Right lobe of liver (tissue), 6 donors: ENCODE data around the gene AGK. TPM values are rescaled to one million over a fixed set of nuclear protein-coding genes. Genes with fewer than 3 reads are reported as not detected.

Experiments used
- ATAC-seq, 4 donors: fragments of 200-7000 bp; cut with Tn5 transposase; one replicate each; pipeline ENCODE4 v1.9.1; 2020; ENCODE audit warnings: mild to moderate bottlenecking in 4 of 4, moderate library complexity in 4 of 4
- DNase-seq, 3 donors: peaks; one replicate each; pipeline ENCODE4 v3.0.0-alpha.2; 2020
- H3K27ac ChIP-seq, 3 donors: fragments of 200-600 bp; one replicate each; pipeline ENCODE4 v1.8.0; 2022
- H3K27me3 ChIP-seq, 2 donors: fragments of 200-600 bp; one replicate each; pipeline ENCODE4 v1.8.0; 2022
- H3K36me3 ChIP-seq, 4 donors: fragments of 200-600 bp; sonication (generic) in 1 of 4; one replicate each; pipeline versions ENCODE4 v1.5.1 to v1.8.0; 2017 to 2022; ENCODE audit warnings: control low read depth in 1 of 4
- H3K4me1 ChIP-seq, 4 donors: fragments of 200-600 bp; sonication (generic) in 1 of 4; one replicate each; pipeline versions ENCODE4 v1.5.1 to v1.8.0; 2017 to 2022; ENCODE audit warnings: control low read depth in 1 of 4
- H3K4me3 ChIP-seq, 3 donors: fragments of 200-600 bp; one replicate each; pipeline ENCODE4 v1.8.0; 2022
- H3K9me3 ChIP-seq, 4 donors: fragments of 200-600 bp; sonication (generic) in 1 of 4; one replicate each; pipeline versions ENCODE4 v1.5.1 to v1.8.0; 2017 to 2022; ENCODE audit warnings: control low read depth in 1 of 4
- POLR2A ChIP-seq: fragments of 450-650 bp; IDR thresholded peaks from one replicate; pipeline ENCODE4 v1.6.1; 2017; ENCODE audit warnings: antibody characterized with exemption, mild to moderate bottlenecking
- WGBS: methylation state at CpG from one replicate; pipeline ENCODE4 v1.1.6; 2018; ENCODE audit warnings: low coverage, low lambda C conversion rate; ENCODE audit not compliant: insufficient coverage; ENCODE audit errors: missing lambda C conversion rate; 5-methylcytosine and 5-hydroxymethylcytosine counted together
- intact Hi-C, 2 donors: fragments of 100-400 bp; cut with DNase I; formaldehyde crosslinking; loops; one replicate each; pipeline versions ENCODE4 v1.11.2 to v1.14.1; 2022
- total RNA-seq, 6 experiments: library from RNA; depleted of rRNA in 2 of 6; stranded (reverse); fragments of >200 nt in 2 of 6; fragmentation: NEBNext Ultra II Directional in 3 of 6; extraction: Animal tissue kit (Norgen Biotek cat#: 25700) in 3 of 6; gene quantifications; one replicate each; pipeline versions ENCODE4 v1.1.0 to v1.2.4, GENCODE V29; 2016 to 2023
- TF ChIP-seq, protein P1 (sequence below), 4 donors: fragments of 200-600 bp in 3 of 4; fragments of 450-650 bp in 1 of 4; IDR thresholded peaks; one replicate each; pipeline versions ENCODE4 v1.5.1 to v1.8.0; 2016 to 2022; ENCODE audit warnings: antibody characterized with exemption in 4 of 4, mild to moderate bottlenecking in 2 of 4
- donor health status: DM: no; HTN: yes; CAD: no.
- donor health status: DM: no; HTN: no; CAD: no.
- donor health status: DM: no; HTN: no; CAD: no.
- donor health status: DM: no; HTN: yes; CAD: no.
- donor health status: DM: no; HTN: yes; CAD: no.

AGK gene
- total RNA-seq, 6 experiments from 2014 or later: 9.3 to 19.2 (median 12.0) TPM

DNA sequence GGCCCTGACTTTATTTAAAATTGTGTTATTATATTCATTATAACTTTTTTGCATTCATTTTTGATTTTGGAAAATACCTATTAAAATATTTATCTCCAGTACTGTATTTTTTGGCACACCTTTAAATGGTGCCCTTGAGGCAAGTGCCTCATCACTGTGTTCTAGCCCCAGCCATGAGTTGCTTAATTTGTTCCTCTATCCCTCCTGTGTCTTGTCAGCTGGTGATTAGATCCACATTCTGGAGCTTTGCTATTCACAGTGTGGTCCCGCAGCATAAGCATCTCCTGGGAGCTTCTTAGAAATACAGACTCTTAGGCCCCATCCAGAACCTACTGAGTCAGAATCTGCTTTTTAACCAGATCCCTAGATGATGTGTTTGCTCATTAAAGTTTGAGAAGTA is 19.8 kb downstream of the AGK start:
- Histone ChIP-seq H3K27ac (no peak overlapping the region), H3K36me3 (no peaks in the 10 kb centered on the region), H3K4me1 (no peaks in the 10 kb centered on the region), H3K9me3 (peaks cover 0 to 2% (median 0%) of the 10 kb centered on the region in 4 donors), H3K4me3 (no peak overlapping the region), H3K27me3 (no peaks in the 10 kb centered on the region)
- intact Hi-C loops: no loop called here
- 83% methylated on average over 1 of the region's 1 CpG for WGBS
- ATAC-seq (no peak), DNase-seq (no peak)
- TF ChIP-seq, protein P1, sequence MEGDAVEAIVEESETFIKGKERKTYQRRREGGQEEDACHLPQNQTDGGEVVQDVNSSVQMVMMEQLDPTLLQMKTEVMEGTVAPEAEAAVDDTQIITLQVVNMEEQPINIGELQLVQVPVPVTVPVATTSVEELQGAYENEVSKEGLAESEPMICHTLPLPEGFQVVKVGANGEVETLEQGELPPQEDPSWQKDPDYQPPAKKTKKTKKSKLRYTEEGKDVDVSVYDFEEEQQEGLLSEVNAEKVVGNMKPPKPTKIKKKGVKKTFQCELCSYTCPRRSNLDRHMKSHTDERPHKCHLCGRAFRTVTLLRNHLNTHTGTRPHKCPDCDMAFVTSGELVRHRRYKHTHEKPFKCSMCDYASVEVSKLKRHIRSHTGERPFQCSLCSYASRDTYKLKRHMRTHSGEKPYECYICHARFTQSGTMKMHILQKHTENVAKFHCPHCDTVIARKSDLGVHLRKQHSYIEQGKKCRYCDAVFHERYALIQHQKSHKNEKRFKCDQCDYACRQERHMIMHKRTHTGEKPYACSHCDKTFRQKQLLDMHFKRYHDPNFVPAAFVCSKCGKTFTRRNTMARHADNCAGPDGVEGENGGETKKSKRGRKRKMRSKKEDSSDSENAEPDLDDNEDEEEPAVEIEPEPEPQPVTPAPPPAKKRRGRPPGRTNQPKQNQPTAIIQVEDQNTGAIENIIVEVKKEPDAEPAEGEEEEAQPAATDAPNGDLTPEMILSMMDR (IDR thresholded peaks at IDR 0.05): no peak
- no peak for TF ChIP-seq POLR2A

DNA sequence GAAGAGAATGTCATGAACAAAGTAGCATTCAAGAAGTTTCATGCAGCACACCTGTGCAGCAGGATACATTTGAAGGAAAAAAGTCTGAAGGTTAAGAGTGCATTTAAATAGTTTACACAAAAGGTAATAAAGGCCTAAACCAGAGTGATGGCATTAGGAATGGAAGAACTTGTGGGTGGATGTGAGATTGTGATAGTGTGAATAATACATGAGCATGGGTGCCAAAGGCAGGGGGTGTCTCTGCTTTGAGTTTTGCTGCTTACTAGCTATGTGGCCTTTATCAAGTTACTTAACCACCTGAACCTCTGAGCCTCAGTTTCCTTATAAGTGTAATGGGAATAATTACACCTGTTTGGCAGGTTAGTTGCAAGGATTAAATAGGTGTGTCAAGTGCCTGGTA is 21.0 kb downstream of the AGK start:
- TF ChIP-seq, protein P1 (IDR thresholded peaks at IDR 0.05): no peak
- TF ChIP-seq POLR2A: no peak
- intact Hi-C loops: no loop called here
- Histone ChIP-seq H3K4me3 (no peak overlapping the region), H3K4me1 (no peaks in the 10 kb centered on the region), H3K27me3 (no peaks in the 10 kb centered on the region), H3K36me3 (no peaks in the 10 kb centered on the region), H3K9me3 (peaks cover 0 to 4% (median 0%) of the 10 kb centered on the region in 4 donors), H3K27ac (no peak overlapping the region)
- no peak for ATAC-seq
- DNase-seq: no peak

DNA sequence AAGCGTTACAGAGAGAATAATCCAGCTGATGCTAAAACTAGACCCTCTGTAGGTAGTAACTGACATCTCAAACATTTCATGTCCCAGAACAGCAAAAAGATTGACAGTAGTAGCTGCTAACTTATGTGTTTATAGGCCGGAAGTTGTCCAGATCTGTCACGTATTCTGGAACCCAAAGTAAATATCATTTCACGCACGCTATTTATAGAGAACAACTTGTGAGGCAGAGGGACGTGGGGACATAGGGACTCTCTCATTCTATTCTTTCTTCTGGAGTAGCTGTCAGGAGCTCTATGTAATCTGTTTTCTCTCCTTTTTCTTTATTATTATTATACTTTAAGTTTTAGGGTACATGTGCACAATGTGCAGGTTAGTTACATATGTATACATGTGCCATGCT is 22.3 kb downstream of the AGK start:
- ATAC-seq (no peak), DNase-seq (no peak)
- Histone ChIP-seq H3K27ac (no peak overlapping the region), H3K4me3 (no peak overlapping the region), H3K4me1 (no peaks in the 10 kb centered on the region), H3K27me3 (no peaks in the 10 kb centered on the region), H3K36me3 (no peaks in the 10 kb centered on the region), H3K9me3 (peaks cover 0 to 4% (median 0%) of the 10 kb centered on the region in 4 donors)
- WGBS: 93% methylated on average over 6 of the region's 6 CpGs
- TF ChIP-seq, protein P1 (IDR thresholded peaks at IDR 0.05): no peak
- TF ChIP-seq POLR2A: no peak
- intact Hi-C loops: no loop called here

DNA sequence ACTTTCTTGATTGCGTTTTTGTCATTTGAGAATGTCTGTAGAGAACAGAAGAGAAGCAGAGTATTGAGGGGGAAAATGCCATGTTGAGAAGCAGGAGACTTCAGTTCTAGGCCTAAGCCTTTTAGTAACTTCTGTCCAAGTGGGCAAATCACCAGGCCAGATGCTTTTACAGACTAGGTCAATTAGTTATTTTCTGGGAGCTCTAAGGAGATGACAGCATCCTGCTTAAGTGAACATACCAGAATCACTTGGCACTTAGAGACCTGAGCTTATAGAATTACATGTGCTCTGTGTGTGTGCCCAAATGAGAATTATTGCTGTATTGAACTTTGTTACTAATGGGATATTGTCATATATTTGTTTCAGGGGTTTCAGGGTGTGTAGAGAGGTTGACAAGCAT is 24.0 kb downstream of the AGK start:
- ATAC-seq: no peak
- Histone ChIP-seq H3K27me3 (no peaks in the 10 kb centered on the region), H3K27ac (no peak overlapping the region), H3K36me3 (no peaks in the 10 kb centered on the region), H3K9me3 (peaks cover 0 to 4% (median 0%) of the 10 kb centered on the region in 4 donors), H3K4me3 (no peak overlapping the region), H3K4me1 (no peaks in the 10 kb centered on the region)
- DNase-seq: no peak
- 86% methylated on average over 1 of the region's 1 CpG for WGBS
- no peak for TF ChIP-seq POLR2A
- TF ChIP-seq, protein P1 (IDR thresholded peaks at IDR 0.05): no peak
- intact Hi-C loops: no loop called here
